HG03108 (cell line): ENCODE measurements around the gene FBLN5.
A peak's percentile ranks its signal among the peaks of the same experiment; 100 is the strongest.

Experiments
- ATAC-seq: cut with Tn5 transposase; IDR thresholded peaks from one replicate; pipeline ENCODE4 v1.9.1; 2021; ENCODE audit warnings: moderate library complexity; ENCODE audit not compliant: unreplicated experiment

FBLN5 gene

GRCh38 chr14:91947475-91948184 is at the start of gene FBLN5:
TSS of gene FBLN5 (minus strand) at chr14:91947694. CDS start at chr14:91947229, 465 bp downstream.
- ATAC-seq: no peak

- ATAC-seq: no peak
Measured at GRCh38 chr14:91996948-91997371, 49.5 kb upstream of the FBLN5 start.

- no peak for ATAC-seq
Measured at GRCh38 chr14:91987192-91987591, 39.7 kb upstream of the FBLN5 start.

GRCh38 chr14:91985521-91986255 is 38.2 kb upstream of the FBLN5 start:
- ATAC-seq: no peak

- no peak for ATAC-seq
Measured at GRCh38 chr14:91985008-91985407, 37.5 kb upstream of the FBLN5 start.

GRCh38 chr14:91983588-91983987 is 36.1 kb upstream of the FBLN5 start:
- ATAC-seq: no peak

GRCh38 chr14:91980157-91980556 is 32.7 kb upstream of the FBLN5 start:
- ATAC-seq: peak; percentile 72

- ATAC-seq: no peak
Measured at GRCh38 chr14:91977884-91978283, 30.4 kb upstream of the FBLN5 start.

GRCh38 chr14:91975763-91976162 is 28.3 kb upstream of the FBLN5 start:
- ATAC-seq: no peak

- no peak for ATAC-seq
Measured at GRCh38 chr14:91971188-91971778, 23.8 kb upstream of the FBLN5 start.

GRCh38 chr14:91968280-91968679 is 20.8 kb upstream of the FBLN5 start:
- no peak for ATAC-seq

- ATAC-seq: no peak
Measured at GRCh38 chr14:91964724-91965123, 17.2 kb upstream of the FBLN5 start.

- ATAC-seq: no peak
Measured at GRCh38 chr14:91964011-91964410, 16.5 kb upstream of the FBLN5 start.

GRCh38 chr14:91963465-91963864 is 16.0 kb upstream of the FBLN5 start:
- no peak for ATAC-seq

GRCh38 chr14:91961297-91962220 is 14.1 kb upstream of the FBLN5 start:
- no peak for ATAC-seq

- no peak for ATAC-seq
Measured at GRCh38 chr14:91957876-91958313, 10.4 kb upstream of the FBLN5 start.

- no peak for ATAC-seq
Measured at GRCh38 chr14:91956616-91957015, 9.1 kb upstream of the FBLN5 start.

- no peak for ATAC-seq
Measured at GRCh38 chr14:91955168-91955567, 7.7 kb upstream of the FBLN5 start.

GRCh38 chr14:91953170-91953985 is 5.9 kb upstream of the FBLN5 start:
- ATAC-seq: no peak
